H1 (cell line): ENCODE results near the gene HMCN1. TPM values are rescaled to one million over a fixed set of nuclear protein-coding genes. Genes with fewer than 3 reads are reported as not detected.

Experiments
- CTCF ChIA-PET: fragments of 300-600 bp; sonication (Branson Sonifier 250); formaldehyde crosslinking; loops from one replicate; lab custom pipeline; 2021; ENCODE audit not compliant: partially characterized antibody; lab: Charles Lee
- POLR2A ChIA-PET: fragments of 300-600 bp; sonication (Branson Sonifier 250); formaldehyde crosslinking; loops from one replicate; lab custom pipeline; 2021; ENCODE audit warnings: inconsistent platforms; ENCODE audit not compliant: partially characterized antibody; lab: Charles Lee
- DNase-seq, 2 experiments: peaks; one replicate each; pipeline versions ENCODE4 v3.0.0 to v3.0.0-alpha.2; 2010 to 2022; ENCODE audit warnings: low spot score in 2 of 2, low read depth in 1 of 2, mixed read lengths in 1 of 2
- FAIRE-seq: peaks from 2 replicates; lab custom pipeline; 2011; peaks lifted over from hg19 to GRCh38; lab: Jason Lieb, UNC
- H2AFZ ChIP-seq: 2 replicates; pipeline ENCODE4 v1.8.1; 2012; ENCODE audit warnings: low read length, inconsistent platforms
- H2AK5ac ChIP-seq: 2 replicates; pipeline ENCODE4 v1.6.1; 2013; ENCODE audit warnings: low read depth, low read length
- H2BK120ac ChIP-seq: replicated peaks from 2 replicates; pipeline ENCODE3; 2013; ENCODE audit warnings: low read depth, low read length, inconsistent platforms
- H2BK12ac ChIP-seq: 2 replicates; pipeline ENCODE4 v1.6.1; 2013; ENCODE audit warnings: low read depth, low read length
- H2BK15ac ChIP-seq: 2 replicates; pipeline ENCODE4 v1.6.1; 2013; ENCODE audit warnings: low read length
- H2BK20ac ChIP-seq: 2 replicates; pipeline ENCODE4 v1.6.1; 2013; ENCODE audit warnings: low read length
- H2BK5ac ChIP-seq: 2 replicates; pipeline ENCODE4 v1.6.1; 2013; ENCODE audit warnings: low read depth, low read length
- H3K14ac ChIP-seq: 2 replicates; pipeline ENCODE4 v1.6.1; 2013; ENCODE audit warnings: inconsistent platforms; ENCODE audit not compliant: insufficient read length
- H3K18ac ChIP-seq: 2 replicates; pipeline ENCODE4 v1.6.1; 2013; ENCODE audit warnings: low read length; ENCODE audit errors: extremely low read depth
- H3K23ac ChIP-seq: 2 replicates; pipeline ENCODE4 v1.6.1; 2013; ENCODE audit warnings: inconsistent platforms; ENCODE audit not compliant: insufficient read length
- H3K23me2 ChIP-seq: 2 replicates; pipeline ENCODE4 v1.6.1; 2013; ENCODE audit warnings: low read depth, low read length
- H3K27ac ChIP-seq: 2 replicates; pipeline ENCODE4 v1.6.1; 2011; ENCODE audit warnings: low read depth, low read length, inconsistent platforms
- H3K27me3 ChIP-seq, 4 experiments: replicated peaks in 1 of 4; 1 replicate in 1 of 4; 2 replicates in 3 of 4; pipeline versions ENCODE4 v1.6.1 to v1.8.1; 2011 to 2013; ENCODE audit warnings: low read length in 3 of 4, mild to moderate bottlenecking in 3 of 4, inconsistent platforms in 2 of 4, mixed read lengths in 2 of 4, moderate library complexity in 1 of 4; ENCODE audit not compliant: control insufficient read depth in 3 of 4, insufficient read depth in 3 of 4; ENCODE audit errors: extremely low read depth in 1 of 4
- H3K36me3 ChIP-seq, 4 experiments: 2 replicates each; pipeline versions ENCODE4 v1.6.1 to v1.8.1; 2011 to 2013; ENCODE audit warnings: mild to moderate bottlenecking in 4 of 4, low read length in 3 of 4, moderate library complexity in 2 of 4, control low read depth in 1 of 4, inconsistent platforms in 1 of 4; ENCODE audit not compliant: insufficient read depth in 4 of 4, control insufficient read depth in 2 of 4
- H3K4ac ChIP-seq: replicated peaks from 2 replicates; pipeline ENCODE3; 2013; ENCODE audit warnings: low read length, low read depth, mixed read lengths, inconsistent platforms; ENCODE audit not compliant: insufficient read length
- H3K4me1 ChIP-seq, 4 experiments: replicated peaks in 1 of 4; 1 replicate in 1 of 4; 2 replicates in 3 of 4; pipeline versions ENCODE4 v1.6.1 to v1.8.1; 2011 to 2013; ENCODE audit warnings: low read length in 3 of 4, inconsistent platforms in 2 of 4, mixed read lengths in 1 of 4; ENCODE audit not compliant: insufficient read depth in 4 of 4, control insufficient read depth in 3 of 4
- H3K4me2 ChIP-seq, 2 experiments: 2 replicates each; pipeline versions ENCODE4 v1.6.1 to v1.8.1; 2011 to 2013; ENCODE audit warnings: low read depth in 2 of 2, low read length in 2 of 2, control low read depth in 1 of 2, inconsistent platforms in 1 of 2, mild to moderate bottlenecking in 1 of 2; ENCODE audit not compliant: insufficient read depth in 1 of 2
- H3K4me3 ChIP-seq, 4 experiments: fragments of 200-600, 300-600 bp in 1 of 4; sonication (generic), shearing (Covaris generic), sonication (Bioruptor Twin) in 1 of 4; 2 replicates each; pipeline versions ENCODE4 v1.5.1 to v1.8.1; 2011 to 2016; ENCODE audit warnings: low read length in 4 of 4, low read depth in 3 of 4, control low read depth in 2 of 4, inconsistent platforms in 2 of 4, mild to moderate bottlenecking in 2 of 4, mixed read lengths in 1 of 4, moderate library complexity in 1 of 4; ENCODE audit not compliant: insufficient read depth in 2 of 4; ENCODE audit errors: extremely low read depth in 1 of 4
- H3K56ac ChIP-seq: replicated peaks from 2 replicates; pipeline ENCODE3; 2013; ENCODE audit warnings: low read depth, mild to moderate bottlenecking, mixed read lengths, low read length, inconsistent platforms; ENCODE audit not compliant: insufficient read length
- H3K79me1 ChIP-seq: 2 replicates; pipeline ENCODE4 v1.6.1; 2013; ENCODE audit warnings: low read depth, low read length, control low read depth
- H3K79me2 ChIP-seq, 2 experiments: 2 replicates each; pipeline versions ENCODE4 v1.6.1 to v1.8.1; 2012 to 2013; ENCODE audit warnings: low read length in 2 of 2, mild to moderate bottlenecking in 2 of 2, inconsistent platforms in 1 of 2; ENCODE audit not compliant: insufficient read depth in 2 of 2, control insufficient read depth in 1 of 2
- H3K9ac ChIP-seq, 4 experiments: replicated peaks in 1 of 4; 1 replicate in 1 of 4; 2 replicates in 3 of 4; pipeline versions ENCODE4 v1.6.1 to v1.8.1; 2011 to 2013; ENCODE audit warnings: low read depth in 3 of 4, low read length in 3 of 4, control low read depth in 2 of 4, mild to moderate bottlenecking in 2 of 4, moderate library complexity in 2 of 4, inconsistent platforms in 1 of 4; ENCODE audit errors: extremely low read depth in 1 of 4
- H3K9me3 ChIP-seq, 2 experiments: 2 replicates each; pipeline versions ENCODE4 v1.6.1 to v1.8.1; 2012 to 2013; ENCODE audit warnings: mild to moderate bottlenecking in 2 of 2, moderate library complexity in 2 of 2, control low read depth in 1 of 2, inconsistent platforms in 1 of 2, low read depth in 1 of 2, low read length in 1 of 2, mixed read lengths in 1 of 2; ENCODE audit not compliant: insufficient read depth in 2 of 2
- H4K20me1 ChIP-seq, 2 experiments: replicated peaks in 1 of 2; 2 replicates each; pipeline versions ENCODE3 to v1.8.1; 2011 to 2013; ENCODE audit warnings: inconsistent platforms in 2 of 2, low read length in 2 of 2, mild to moderate bottlenecking in 1 of 2; ENCODE audit not compliant: insufficient read depth in 2 of 2, control insufficient read depth in 1 of 2
- H4K5ac ChIP-seq: 2 replicates; pipeline ENCODE4 v1.6.1; 2013; ENCODE audit warnings: low read length, low read depth, mixed read lengths, inconsistent platforms; ENCODE audit not compliant: insufficient read length
- H4K8ac ChIP-seq: 2 replicates; pipeline ENCODE4 v1.8.0; 2013; ENCODE audit warnings: mild to moderate bottlenecking, moderate library complexity, low read length, inconsistent platforms; ENCODE audit not compliant: insufficient read depth; ENCODE audit errors: extremely low read depth
- H4K91ac ChIP-seq: replicated peaks from 2 replicates; pipeline ENCODE3; 2013; ENCODE audit warnings: low read length, mixed read lengths, inconsistent platforms; ENCODE audit not compliant: insufficient read length
- EGR1 ChIP-seq: IDR thresholded peaks from 2 replicates; pipeline ENCODE4 v1.6.1; 2011; ENCODE audit warnings: low read depth, low read length, borderline replicate concordance
- FOSL1 ChIP-seq: IDR thresholded peaks from 2 replicates; pipeline ENCODE4 v1.6.1; 2011; ENCODE audit warnings: mild to moderate bottlenecking, low read depth, low read length, moderate library complexity; ENCODE audit not compliant: insufficient read depth
- SIX5 ChIP-seq: IDR thresholded peaks from 2 replicates; pipeline ENCODE4 v1.6.1; 2011; ENCODE audit warnings: mild to moderate bottlenecking, low read depth, low read length
- TAF1 ChIP-seq: IDR thresholded peaks from 2 replicates; pipeline ENCODE4 v1.6.1; 2011; ENCODE audit warnings: mild to moderate bottlenecking, low read depth, low read length
- TEAD4 ChIP-seq: IDR thresholded peaks from 2 replicates; pipeline ENCODE4 v1.6.1; 2012; ENCODE audit warnings: low read depth, low read length, inconsistent platforms, mixed read lengths
- WGBS, 2 experiments: shearing (Covaris generic) in 1 of 2; methylation state at CpG; one replicate each; pipeline versions ENCODE4 v1.1.6 to v1.1.7; 2013 to 2015; ENCODE audit warnings: low lambda C conversion rate in 2 of 2, mixed read lengths in 2 of 2, inconsistent platforms in 1 of 2, low coverage in 1 of 2, missing lambda C conversion rate in 1 of 2; ENCODE audit not compliant: insufficient replicate concordance in 2 of 2, insufficient coverage in 1 of 2, insufficient read length in 1 of 2; ENCODE audit errors: extremely low coverage in 1 of 2, missing lambda C conversion rate in 1 of 2; 5-methylcytosine and 5-hydroxymethylcytosine counted together
- polyA plus RNA-seq, 7 experiments: library from polyadenylated mRNA; depleted of rRNA in 3 of 7; stranded (reverse) in 5 of 7; unstranded in 2 of 7; fragments of >200 nt in 5 of 7; fragments of 200-250 nt in 2 of 7; gene quantifications; 1 replicate in 5 of 7; 2 replicates in 1 of 7; 4 replicates in 1 of 7; pipeline versions ENCODE4 v1.2.1 to v1.2.3, GENCODE V29; 2011 to 2013; ENCODE audit warnings: missing spikeins in 2 of 7, mixed read lengths in 2 of 7
- total RNA-seq: library from RNA; stranded (reverse); fragmentation: NEBNext Ultra II Directional; extraction: Animal tissue kit (Norgen Biotek cat#: 25700); gene quantifications from 2 replicates; pipeline ENCODE4 v1.2.1, GENCODE V29; 2021

HMCN1 gene
- total and polyA plus RNA-seq, 2 of the 8 experiments (the other 6 are each of a cell fraction or from before 2014, with no cell fraction given): 13.8 to 14.6 TPM

GRCh38 chr1:186144505-186144904 lies 410.3 kb downstream of the HMCN1 start:
- Histone ChIP-seq H3K56ac (no peak overlapping the region), H2BK120ac (no peak overlapping the region), H2BK20ac (no peak overlapping the region), H2AK5ac (no peak overlapping the region), H3K9ac (no peak overlapping the region), H3K9me3 (peaks cover 0 to 3% of the 10 kb centered on the region in 2 experiments; a peak in 1 of 4 replicates), H3K36me3 (no peaks in the 10 kb centered on the region), H3K4ac (no peak overlapping the region), H3K23me2 (no peaks in the 10 kb centered on the region), H4K5ac (no peak overlapping the region), H4K91ac (no peak overlapping the region), H3K18ac (no peak overlapping the region), H2BK15ac (no peak overlapping the region), H2AFZ (no peak overlapping the region), H3K14ac (no peak overlapping the region), H3K4me2 (no peak overlapping the region), H3K27me3 (no peaks in the 10 kb centered on the region), H3K79me1 (no peaks in the 10 kb centered on the region), H2BK12ac (no peak overlapping the region), H3K79me2 (no peaks in the 10 kb centered on the region), H3K4me3 (no peak overlapping the region), H3K23ac (no peak overlapping the region), H4K8ac (no peak overlapping the region), H2BK5ac (no peak overlapping the region), H3K27ac (no peak overlapping the region), H4K20me1 (no peaks in the 10 kb centered on the region), H3K4me1 (no peaks in the 10 kb centered on the region)
- WGBS, 2 experiments: 85% methylated on average over 5 of the region's 5 CpGs; no CpG with 5 or more reads in 1 of the 2 experiments
- POLR2A ChIA-PET: no interaction called here
- no peak for TF ChIP-seq TAF1
- no peak for TF ChIP-seq TEAD4
- TF ChIP-seq EGR1: no peak
- no peak for TF ChIP-seq SIX5
- TF ChIP-seq FOSL1: no peak
- FAIRE-seq: no peak
- DNase-seq: no peak
- CTCF ChIA-PET: interaction anchor here (0.6 to 2.3 kb wide), 3 partner anchors 11 to 425 kb away, joined by 3 to 9 read pairs (median 3); no protein-coding TSS in a partner anchor
